Keratinocyte (primary cell): ENCODE measurements around the gene GFOD1. TPM values are rescaled to one million over a fixed set of nuclear protein-coding genes. Genes with fewer than 3 reads are reported as not detected.
A peak's percentile ranks its signal among the peaks of the same experiment; 100 is the strongest.

Experiments used
- DNase-seq: peaks from one replicate; pipeline ENCODE4 v3.0.0-alpha.2; 2011; ENCODE audit warnings: low read depth, missing footprints, low spot score
- FAIRE-seq: peaks from 2 replicates; lab custom pipeline; 2011; peaks lifted over from hg19 to GRCh38; lab: Jason Lieb, UNC
- H2AFZ ChIP-seq: 2 replicates; pipeline ENCODE4 v1.6.0; 2012; ENCODE audit warnings: low read length, control low read depth, inconsistent platforms; ENCODE audit not compliant: control insufficient read depth
- H3K27ac ChIP-seq: 2 replicates; pipeline ENCODE4 v1.5.1; 2011; ENCODE audit warnings: low read length; ENCODE audit not compliant: control insufficient read depth, insufficient read depth
- H3K27me3 ChIP-seq: 3 replicates; pipeline ENCODE4 v1.6.0; 2011; ENCODE audit warnings: low read length; ENCODE audit not compliant: control insufficient read depth, insufficient read depth; ENCODE audit errors: extremely low read depth
- H3K36me3 ChIP-seq, 2 experiments: 2 replicates in 1 of 2; 3 replicates in 1 of 2; pipeline ENCODE4 v1.5.1; 2011; ENCODE audit warnings: low read length in 2 of 2, mild to moderate bottlenecking in 1 of 2; ENCODE audit not compliant: control insufficient read depth in 2 of 2, insufficient read depth in 2 of 2; ENCODE audit errors: extremely low read depth in 1 of 2
- H3K4me1 ChIP-seq: 3 replicates; pipeline ENCODE4 v1.5.1; 2011; ENCODE audit warnings: low read length; ENCODE audit not compliant: control insufficient read depth, insufficient read depth; ENCODE audit errors: extremely low read depth
- H3K4me2 ChIP-seq: 3 replicates; pipeline ENCODE4 v1.6.0; 2011; ENCODE audit warnings: low read depth, low read length; ENCODE audit not compliant: control insufficient read depth, insufficient read depth; ENCODE audit errors: extremely low read depth
- H3K4me3 ChIP-seq, 3 experiments: fragments of 200-600 bp in 1 of 3; sonication (generic) in 1 of 3; 2 replicates in 2 of 3; 3 replicates in 1 of 3; pipeline ENCODE4 v1.5.1; 2011 to 2016; ENCODE audit warnings: low read length in 3 of 3, mild to moderate bottlenecking in 3 of 3, control low read depth in 2 of 3, inconsistent platforms in 1 of 3, low read depth in 1 of 3, mixed read lengths in 1 of 3, mixed run types in 1 of 3, moderate library complexity in 1 of 3; ENCODE audit not compliant: control insufficient read depth in 2 of 3, insufficient read depth in 2 of 3; ENCODE audit errors: extremely low read depth in 1 of 3
- H3K79me2 ChIP-seq: 2 replicates; pipeline ENCODE4 v1.6.0; 2012; ENCODE audit warnings: low read length; ENCODE audit not compliant: control insufficient read depth, insufficient read depth
- H3K9ac ChIP-seq: 3 replicates; pipeline ENCODE4 v1.6.0; 2011; ENCODE audit warnings: low read length; ENCODE audit not compliant: control insufficient read depth, insufficient read depth; ENCODE audit errors: extremely low read depth
- H3K9me1 ChIP-seq: 3 replicates; pipeline ENCODE4 v1.6.0; 2011; ENCODE audit warnings: low read length; ENCODE audit not compliant: control insufficient read depth, insufficient read depth; ENCODE audit errors: extremely low read depth
- H3K9me3 ChIP-seq: 2 replicates; pipeline ENCODE4 v1.5.1; 2012; ENCODE audit warnings: low read depth, low read length; ENCODE audit not compliant: control insufficient read depth
- H4K20me1 ChIP-seq: 3 replicates; pipeline ENCODE4 v1.6.0; 2011; ENCODE audit warnings: low read length; ENCODE audit not compliant: control insufficient read depth, insufficient read depth; ENCODE audit errors: extremely low read depth
- CTCF ChIP-seq, 3 experiments: IDR thresholded peaks in 1 of 3; conservative IDR thresholded peaks in 1 of 3; optimal IDR thresholded peaks in 1 of 3; 2 replicates in 2 of 3; 3 replicates in 1 of 3; pipeline versions ENCODE3 to v1.5.1; 2011; ENCODE audit warnings: low read length in 3 of 3, mild to moderate bottlenecking in 3 of 3, moderate library complexity in 2 of 3, control low read depth in 1 of 3, inconsistent platforms in 1 of 3; ENCODE audit not compliant: insufficient read depth in 2 of 3; ENCODE audit errors: extremely low read depth in 1 of 3
- EZH2 ChIP-seq: IDR thresholded peaks from one replicate; pipeline ENCODE4 v1.6.1; 2012; ENCODE audit warnings: inconsistent platforms, mild to moderate bottlenecking, low read length, moderate library complexity
- dilution Hi-C: fragments of 300-500 bp; cut with MboI; formaldehyde crosslinking; loops from one replicate; pipeline ENCODE4 v1.7.0; 2020; ENCODE audit warnings: low sequenced_read_pairs; ENCODE audit not compliant: extremely low pct_ligation_motif_present
- polyA plus RNA-seq, 5 experiments: library from polyadenylated mRNA; depleted of rRNA in 3 of 5; stranded (reverse) in 3 of 5; stranded (forward) in 1 of 5; unstranded in 1 of 5; fragments of >200 nt; gene quantifications; 1 replicate in 1 of 5; 2 replicates in 3 of 5; 3 replicates in 1 of 5; pipeline versions ENCODE4 v1.2.1 to v1.2.3, GENCODE V29; 2011 to 2012; ENCODE audit warnings: missing spikeins in 2 of 5, low read depth in 1 of 5, low replicate concordance in 1 of 5

GFOD1 gene
- polyA plus RNA-seq, 1 donor (not counting 4 experiments of a cell fraction or from before 2014, with no cell fraction given): 7.2 TPM

DNA sequence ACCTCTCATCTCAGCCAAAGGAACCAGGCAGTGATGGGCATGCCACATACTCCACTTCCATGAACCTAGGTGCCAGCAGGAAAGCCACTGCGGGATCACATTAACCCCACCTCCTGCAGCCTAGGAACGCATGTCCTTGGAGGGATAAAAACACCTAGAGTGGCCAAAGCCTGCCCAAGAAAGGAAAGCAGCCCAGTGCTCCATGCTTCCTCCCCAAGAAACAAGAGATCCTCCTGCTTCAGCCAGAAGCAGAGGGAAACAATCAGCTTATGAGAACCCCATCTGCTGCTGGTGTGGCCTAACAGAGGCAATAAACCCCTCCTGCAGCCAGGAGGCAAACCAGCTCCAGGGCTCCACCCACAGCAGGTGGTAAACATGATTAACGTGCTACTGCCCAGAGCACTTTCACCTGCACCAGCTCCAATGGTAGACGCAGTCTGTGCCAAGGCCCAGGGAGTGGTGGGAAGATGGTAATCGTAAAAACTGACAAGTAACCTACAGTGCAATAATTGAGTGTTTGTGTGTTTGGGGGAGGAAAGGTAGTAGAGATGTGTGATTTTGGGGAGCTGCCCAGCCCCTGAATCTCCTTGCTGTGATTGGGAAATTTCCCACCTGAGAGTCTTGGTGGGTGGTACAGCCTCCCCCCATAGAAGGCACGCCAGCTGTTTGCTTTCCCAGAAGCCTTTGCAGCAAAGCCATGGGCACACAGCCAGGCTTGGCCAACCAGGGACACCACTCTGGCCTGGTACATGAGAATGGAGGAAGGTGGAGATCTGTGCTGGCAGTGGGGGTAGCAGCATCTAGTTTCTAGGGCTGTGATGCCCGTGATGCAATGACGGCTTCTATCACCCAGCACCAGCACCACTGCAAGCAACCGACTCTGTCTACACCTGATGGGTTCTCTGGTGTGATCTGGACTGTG, 108.5 kb downstream of the GFOD1 start:
- FAIRE-seq (no peak), DNase-seq (no peak)
- dilution Hi-C loops: no loop called here

DNA sequence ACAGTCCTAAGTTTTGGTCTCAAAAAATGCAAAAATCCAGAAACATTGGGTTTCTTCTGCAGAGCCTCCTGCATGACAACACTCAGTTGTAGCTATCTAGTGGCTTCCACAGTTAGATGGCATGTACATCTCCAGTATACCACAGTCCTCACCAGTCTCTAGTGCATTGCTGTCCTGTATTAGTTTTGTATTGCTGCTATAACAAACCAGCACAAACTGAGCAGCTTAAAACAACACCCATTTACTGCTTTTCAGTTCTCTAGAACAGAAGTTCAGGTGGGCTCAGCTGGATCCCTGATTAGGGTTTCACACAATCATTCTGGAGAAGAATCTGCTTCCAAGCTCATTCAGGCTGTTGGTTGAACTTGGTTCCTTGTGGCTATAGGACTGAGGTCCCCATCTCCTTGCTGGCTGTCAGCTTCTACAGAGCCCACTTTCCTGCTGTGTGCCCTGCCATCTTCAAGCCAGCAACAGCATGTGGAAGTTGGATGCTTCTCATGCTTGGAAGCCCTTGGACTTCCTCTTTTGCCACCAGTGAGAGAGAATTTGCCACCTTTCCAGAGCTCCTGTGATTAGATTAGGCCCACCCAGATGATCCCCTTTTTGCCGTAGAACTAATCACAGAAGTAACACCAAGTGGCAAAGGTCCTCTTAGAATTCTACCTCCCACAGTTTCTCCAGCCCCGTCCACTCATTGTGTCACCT, 110.2 kb downstream of the GFOD1 start:
- FAIRE-seq: no peak
- no peaks in the 10 kb centered on the region for H4K20me1 ChIP-seq
- H3K4me3 ChIP-seq: no peak overlapping the region
- no peaks in the 10 kb centered on the region for H3K79me2 ChIP-seq
- dilution Hi-C loops: no loop called here
- peaks cover 0 to 1% of the 10 kb centered on the region in 2 experiments for H3K36me3 ChIP-seq
- TF ChIP-seq EZH2 (no peak), CTCF (optimal IDR thresholded peaks at IDR 0.05 in 1 of 3, IDR thresholded peaks at IDR 0.05 in 1 of 3, conservative IDR thresholded peaks at IDR 0.05 in 1 of 3; ENCODE audit: extremely low read depth in 1 of 3, insufficient read depth in 2 of 3, low read length in 3 of 3) (no peak)
- no peak overlapping the region for H3K27ac ChIP-seq
- H3K4me1 ChIP-seq: peaks cover 14% of the 10 kb centered on the region
- no peak overlapping the region for H3K9ac ChIP-seq
- H3K9me3 ChIP-seq: no peaks in the 10 kb centered on the region
- DNase-seq: no peak
- H3K27me3 ChIP-seq: no peaks in the 10 kb centered on the region
- H2AFZ ChIP-seq: no peak overlapping the region
- H3K4me2 ChIP-seq: no peak overlapping the region
- H3K9me1 ChIP-seq: no peaks in the 10 kb centered on the region

More for the DNA sequence above, 108.5 kb downstream of the GFOD1 start:
- no peak overlapping the region for H3K4me2 ChIP-seq
- no peaks in the 10 kb centered on the region for H3K9me1 ChIP-seq
- H3K4me3 ChIP-seq: no peak overlapping the region
- peaks cover 0 to 1% of the 10 kb centered on the region in 2 experiments for H3K36me3 ChIP-seq
- H3K27ac ChIP-seq: no peak overlapping the region
- peaks cover 14% of the 10 kb centered on the region for H3K4me1 ChIP-seq
- no peak overlapping the region for H3K9ac ChIP-seq
- TF ChIP-seq EZH2: no peak
- peak in 1 of 3 experiments; percentile 9 for TF ChIP-seq CTCF (optimal IDR thresholded peaks at IDR 0.05 in 1 of 3, IDR thresholded peaks at IDR 0.05 in 1 of 3, conservative IDR thresholded peaks at IDR 0.05 in 1 of 3; ENCODE audit: extremely low read depth in 1 of 3, insufficient read depth in 2 of 3, low read length in 3 of 3)
- H3K27me3 ChIP-seq: no peaks in the 10 kb centered on the region
- no peak overlapping the region for H2AFZ ChIP-seq
- no peaks in the 10 kb centered on the region for H3K9me3 ChIP-seq
- no peaks in the 10 kb centered on the region for H3K79me2 ChIP-seq
- H4K20me1 ChIP-seq: no peaks in the 10 kb centered on the region
